Measurements from ENCODE around the gene MYO9B.
A peak's percentile ranks its signal among the peaks of the same experiment; 100 is the strongest.

Gene MYO9B

GRCh38 chr19:17063428-17063827, 12.1 kb upstream of the MYO9B start:
- Histone ChIP-seq H3K27me3 (ENCODE audit: insufficient read depth, low read length) (no peaks in the 10 kb centered on the region), H3K9ac (ENCODE audit: low read length) (no peak overlapping the region), H2AFZ (ENCODE audit: low read length) (no peak overlapping the region), H4K20me1 (ENCODE audit: insufficient read depth, low read length) (no peaks in the 10 kb centered on the region), H3K79me2 (ENCODE audit: insufficient read depth, low read length) (peaks cover 40% of the 10 kb centered on the region), H3K27ac (ENCODE audit: low read depth, low read length, poor library complexity, severe bottlenecking) (no peak overlapping the region), H3K4me3 (ENCODE audit: low read depth, low read length, poor library complexity, severe bottlenecking) (no peak overlapping the region), H3K9me3 (ENCODE audit: low read length) (no peaks in the 10 kb centered on the region), H3K4me1 (ENCODE audit: insufficient read depth, low read length, severe bottlenecking) (peaks cover 14% of the 10 kb centered on the region), H3K9me2 (ENCODE audit: low read depth, low read length) (no peaks in the 10 kb centered on the region), H3K4me2 (ENCODE audit: low read length) (no peak overlapping the region), H3K36me3 (ENCODE audit: insufficient read depth, low read length) (peaks cover 91% of the 10 kb centered on the region), H3F3A (ENCODE audit: insufficient read depth, low read length) (no peaks in the 10 kb centered on the region)
- TF ChIP-seq CTCF (IDR thresholded peaks at IDR 0.05; ENCODE audit: low read length) (no peak), EZH2 (IDR thresholded peaks at IDR 0.05; ENCODE audit: borderline replicate concordance, low read length) (no peak)

- Histone ChIP-seq H3K4me3 (ENCODE audit: low read depth, low read length, poor library complexity, severe bottlenecking) (no peak overlapping the region), H4K20me1 (ENCODE audit: insufficient read depth, low read length) (no peaks in the 10 kb centered on the region), H3K4me1 (ENCODE audit: insufficient read depth, low read length, severe bottlenecking) (peaks cover 64% of the 10 kb centered on the region), H3K4me2 (ENCODE audit: low read length) (0 out of 2 replicates have a peak overlapping the region, but pooled peaks have one; percentile 5), H3K9me3 (ENCODE audit: low read length) (no peaks in the 10 kb centered on the region), H3K27ac (ENCODE audit: low read depth, low read length, poor library complexity, severe bottlenecking) (peak overlapping the region; percentile 48), H3F3A (ENCODE audit: insufficient read depth, low read length) (no peaks in the 10 kb centered on the region), H3K9ac (ENCODE audit: low read length) (no peak overlapping the region), H3K27me3 (ENCODE audit: insufficient read depth, low read length) (no peaks in the 10 kb centered on the region), H2AFZ (ENCODE audit: low read length) (no peak overlapping the region), H3K79me2 (ENCODE audit: insufficient read depth, low read length) (peaks cover 38% of the 10 kb centered on the region), H3K36me3 (ENCODE audit: insufficient read depth, low read length) (peaks cover 86% of the 10 kb centered on the region), H3K9me2 (ENCODE audit: low read depth, low read length) (no peaks in the 10 kb centered on the region)
- TF ChIP-seq CTCF (IDR thresholded peaks at IDR 0.05; ENCODE audit: low read length), result 0 out of 2 replicates have a peak, but pooled peaks have one; percentile 32
- no peak for TF ChIP-seq EZH2 (IDR thresholded peaks at IDR 0.05; ENCODE audit: borderline replicate concordance, low read length)
Measured at GRCh38 chr19:17069193-17069592, 6.4 kb upstream of the MYO9B start.

- Histone ChIP-seq H3K79me2 (ENCODE audit: insufficient read depth, low read length) (peaks cover 27% of the 10 kb centered on the region), H2AFZ (ENCODE audit: low read length) (no peak overlapping the region), H3K9ac (ENCODE audit: low read length) (peak overlapping the region; percentile 18; the same call in 1 of the 2 replicates), H3K27ac (ENCODE audit: low read depth, low read length, poor library complexity, severe bottlenecking) (peak overlapping the region; percentile 48), H3K4me3 (ENCODE audit: low read depth, low read length, poor library complexity, severe bottlenecking) (peak overlapping the region; percentile 12), H3K36me3 (ENCODE audit: insufficient read depth, low read length) (peaks cover 74% of the 10 kb centered on the region), H3K9me2 (ENCODE audit: low read depth, low read length) (no peaks in the 10 kb centered on the region), H3K4me2 (ENCODE audit: low read length) (peak overlapping the region; percentile 50), H4K20me1 (ENCODE audit: insufficient read depth, low read length) (no peaks in the 10 kb centered on the region), H3K27me3 (ENCODE audit: insufficient read depth, low read length) (no peaks in the 10 kb centered on the region), H3F3A (ENCODE audit: insufficient read depth, low read length) (no peaks in the 10 kb centered on the region), H3K4me1 (ENCODE audit: insufficient read depth, low read length, severe bottlenecking) (peaks cover 65% of the 10 kb centered on the region), H3K9me3 (ENCODE audit: low read length) (no peaks in the 10 kb centered on the region)
- TF ChIP-seq EZH2 (IDR thresholded peaks at IDR 0.05; ENCODE audit: borderline replicate concordance, low read length), result no peak
Measured at GRCh38 chr19:17070421-17070820, 5.2 kb upstream of the MYO9B start.

- H3K9me2 ChIP-seq (ENCODE audit: low read depth, low read length), result no peaks in the 10 kb centered on the region
- no peaks in the 10 kb centered on the region for H3K9me3 ChIP-seq (ENCODE audit: low read length)
- no peak overlapping the region; the same call in 1 of the 2 replicates for H3K9ac ChIP-seq (ENCODE audit: low read length)
- H3K4me1 ChIP-seq (ENCODE audit: insufficient read depth, low read length, severe bottlenecking), result peaks cover 65% of the 10 kb centered on the region
- peaks cover 71% of the 10 kb centered on the region for H3K36me3 ChIP-seq (ENCODE audit: insufficient read depth, low read length)
- H3K27ac ChIP-seq (ENCODE audit: low read depth, low read length, poor library complexity, severe bottlenecking), result peak overlapping the region; percentile 48
- no peak overlapping the region for H2AFZ ChIP-seq (ENCODE audit: low read length)
- no peaks in the 10 kb centered on the region for H4K20me1 ChIP-seq (ENCODE audit: insufficient read depth, low read length)
- no peaks in the 10 kb centered on the region for H3K27me3 ChIP-seq (ENCODE audit: insufficient read depth, low read length)
- peak overlapping the region; percentile 50; the same call in 1 of the 2 replicates for H3K4me2 ChIP-seq (ENCODE audit: low read length)
- TF ChIP-seq CTCF (IDR thresholded peaks at IDR 0.05; ENCODE audit: low read length) (no peak), EZH2 (IDR thresholded peaks at IDR 0.05; ENCODE audit: borderline replicate concordance, low read length) (no peak)
- no peaks in the 10 kb centered on the region for H3F3A ChIP-seq (ENCODE audit: insufficient read depth, low read length)
- H3K4me3 ChIP-seq (ENCODE audit: low read depth, low read length, poor library complexity, severe bottlenecking), result no peak overlapping the region
- H3K79me2 ChIP-seq (ENCODE audit: insufficient read depth, low read length), result peaks cover 24% of the 10 kb centered on the region
Measured at GRCh38 chr19:17070912-17071311, 4.7 kb upstream of the MYO9B start.
